GM19023 (cell line): ENCODE data around the gene HPCAL1.

ENCODE experiments used
- ATAC-seq: cut with Tn5 transposase; IDR thresholded peaks from one replicate; pipeline ENCODE4 v1.9.1; 2021; ENCODE audit warnings: mild to moderate bottlenecking, moderate library complexity; ENCODE audit not compliant: unreplicated experiment

Gene HPCAL1

DNA sequence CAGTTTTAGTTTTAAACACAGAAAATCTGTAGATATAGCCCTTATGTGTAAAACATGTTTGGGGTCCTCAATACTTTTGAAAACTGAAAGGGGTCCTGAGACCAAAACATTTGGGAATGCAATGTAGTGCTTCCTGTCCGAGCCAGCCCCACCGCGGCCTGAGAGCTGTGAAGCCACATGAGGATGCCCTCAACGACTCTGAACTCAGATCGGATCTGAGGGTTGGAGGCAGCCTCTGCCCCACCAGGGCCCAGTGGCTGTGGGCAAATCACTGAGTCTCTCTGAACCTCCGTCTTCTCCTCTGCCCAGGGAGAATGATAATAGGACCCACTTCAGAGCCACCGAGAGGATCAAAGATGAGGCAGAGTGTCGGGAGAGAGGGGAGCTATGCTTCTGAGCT lies 33.4 kb upstream of the HPCAL1 start:
- ATAC-seq = no peak

- ATAC-seq = no peak
These were observed 32.7 kb upstream of the HPCAL1 start for GRCh38 chr2:10269711-10270610.

GRCh38 chr2:10271509-10271908 lies 31.2 kb upstream of the HPCAL1 start:
- ATAC-seq = no peak

DNA sequence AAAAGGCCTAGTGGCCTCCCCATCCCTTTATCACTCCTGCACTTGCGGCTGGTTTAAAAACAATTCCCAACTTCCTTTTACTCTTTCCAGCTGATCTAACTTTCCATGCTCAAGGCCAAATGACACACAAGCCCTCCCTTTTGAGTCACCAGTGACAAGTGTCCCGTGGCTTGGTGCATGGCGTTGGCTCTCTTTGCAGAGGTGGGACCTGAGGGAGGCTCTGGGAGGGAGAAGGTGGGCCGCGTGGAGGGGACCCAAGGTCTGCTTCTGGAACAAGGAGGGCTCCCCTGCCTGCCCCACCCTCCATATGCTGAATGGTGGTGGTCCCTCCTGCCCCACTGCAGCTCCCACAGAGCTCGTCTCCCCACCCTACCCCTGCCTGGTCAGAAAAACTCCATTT lies 30.8 kb upstream of the HPCAL1 start:
- no peak for ATAC-seq

DNA sequence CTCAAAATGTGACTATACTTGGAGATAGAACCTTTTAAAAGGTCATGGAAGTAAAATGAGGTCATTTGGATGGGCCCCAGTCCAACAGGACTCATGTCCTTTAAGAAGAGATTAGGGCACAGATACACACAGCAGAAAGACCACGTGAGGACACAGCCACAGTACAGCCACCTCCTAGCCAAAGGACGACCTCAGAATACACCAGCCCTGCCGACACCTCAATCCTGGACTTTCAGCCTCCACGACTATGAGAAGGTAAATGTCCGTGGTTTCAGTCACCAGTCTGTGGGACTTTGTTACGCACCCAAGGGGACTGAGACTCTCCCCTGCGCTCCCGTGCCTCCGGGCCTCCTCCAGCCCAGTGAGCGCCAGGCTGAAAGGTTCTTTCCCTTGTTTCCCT lies 30.2 kb upstream of the HPCAL1 start:
- no peak for ATAC-seq

GRCh38 chr2:10273215-10274175 lies 29.2 kb upstream of the HPCAL1 start:
- no peak for ATAC-seq

GRCh38 chr2:10274376-10274775 lies 28.3 kb upstream of the HPCAL1 start:
- ATAC-seq = no peak

DNA sequence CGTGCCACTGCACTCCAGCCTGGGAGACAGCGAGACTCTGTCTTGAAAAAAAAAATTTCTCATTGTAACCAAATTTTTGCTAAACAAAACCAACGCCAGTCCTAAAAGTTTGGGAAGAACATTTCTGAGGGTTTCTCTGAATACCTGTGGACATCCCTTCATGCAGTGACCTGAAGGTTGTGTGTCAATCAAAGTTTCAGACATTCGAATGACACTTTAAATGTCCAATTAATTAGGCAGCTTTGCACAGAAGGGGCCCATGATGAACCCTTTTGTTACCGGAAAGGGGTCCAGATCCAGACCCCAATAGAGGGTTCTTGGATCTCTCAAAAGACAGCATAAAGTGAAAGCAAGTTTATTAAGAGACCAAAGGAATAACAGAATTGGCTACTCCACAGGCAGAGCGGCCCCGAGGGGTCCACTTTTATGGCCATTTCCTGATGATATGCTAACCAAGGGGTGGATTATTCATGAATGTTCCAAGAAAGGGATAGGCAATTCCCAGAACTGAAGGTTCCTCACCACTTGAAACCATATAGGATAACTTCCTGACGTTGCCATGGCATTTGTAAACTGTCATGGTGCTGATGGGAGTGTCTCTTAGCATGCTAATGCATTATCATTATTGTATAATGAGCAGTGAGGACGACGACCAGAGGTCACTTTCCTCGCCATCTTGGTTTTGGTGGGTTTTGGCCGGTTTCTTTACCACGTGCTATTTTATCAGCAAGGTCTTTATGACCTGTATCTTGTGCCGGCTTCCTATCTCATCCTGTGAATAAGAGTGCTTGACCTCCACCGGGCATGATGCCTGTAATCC lies 27.5 kb upstream of the HPCAL1 start:
- no peak for ATAC-seq

DNA sequence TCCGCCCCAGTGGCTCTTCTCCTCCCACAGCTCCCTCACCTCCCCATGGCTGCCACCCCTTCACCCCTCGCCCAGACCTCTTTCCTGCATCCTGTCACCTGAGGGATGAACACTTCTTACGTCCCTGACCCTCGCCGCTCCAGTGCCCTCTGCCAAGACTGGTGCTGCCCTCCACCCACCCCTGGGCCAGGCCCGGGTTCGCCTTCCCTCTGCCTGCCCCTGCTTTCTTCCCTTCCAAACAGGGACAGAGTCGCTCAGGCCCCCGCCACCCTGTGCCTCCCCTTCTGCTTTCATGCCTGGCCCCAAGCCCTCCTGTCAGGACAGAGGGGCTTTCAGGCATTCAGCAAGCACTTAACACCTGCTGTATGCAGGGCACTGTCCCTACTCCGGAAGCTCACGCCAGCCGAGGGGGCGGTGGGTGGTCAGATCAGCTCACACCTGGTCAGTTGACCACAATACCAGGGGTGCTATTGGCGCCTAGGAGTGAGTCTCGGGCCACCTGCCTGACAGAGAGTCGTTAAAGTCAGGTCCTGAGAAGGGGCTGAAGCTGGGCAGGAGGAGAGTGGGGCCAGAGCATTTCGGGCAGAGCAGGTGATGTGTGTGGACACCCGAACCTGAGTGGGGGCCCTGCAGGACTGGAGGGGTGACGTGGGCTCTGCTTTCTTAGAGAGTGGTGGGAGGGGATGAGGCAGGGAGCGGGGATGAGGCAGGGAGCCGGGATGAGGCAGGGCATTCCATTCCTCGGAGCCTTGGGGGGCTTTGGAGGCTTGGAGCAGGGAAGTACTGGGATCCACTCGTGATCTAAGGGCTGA lies 26.0 kb upstream of the HPCAL1 start:
- no peak for ATAC-seq

GRCh38 chr2:10277293-10278028 lies 25.2 kb upstream of the HPCAL1 start:
- ATAC-seq = no peak

DNA sequence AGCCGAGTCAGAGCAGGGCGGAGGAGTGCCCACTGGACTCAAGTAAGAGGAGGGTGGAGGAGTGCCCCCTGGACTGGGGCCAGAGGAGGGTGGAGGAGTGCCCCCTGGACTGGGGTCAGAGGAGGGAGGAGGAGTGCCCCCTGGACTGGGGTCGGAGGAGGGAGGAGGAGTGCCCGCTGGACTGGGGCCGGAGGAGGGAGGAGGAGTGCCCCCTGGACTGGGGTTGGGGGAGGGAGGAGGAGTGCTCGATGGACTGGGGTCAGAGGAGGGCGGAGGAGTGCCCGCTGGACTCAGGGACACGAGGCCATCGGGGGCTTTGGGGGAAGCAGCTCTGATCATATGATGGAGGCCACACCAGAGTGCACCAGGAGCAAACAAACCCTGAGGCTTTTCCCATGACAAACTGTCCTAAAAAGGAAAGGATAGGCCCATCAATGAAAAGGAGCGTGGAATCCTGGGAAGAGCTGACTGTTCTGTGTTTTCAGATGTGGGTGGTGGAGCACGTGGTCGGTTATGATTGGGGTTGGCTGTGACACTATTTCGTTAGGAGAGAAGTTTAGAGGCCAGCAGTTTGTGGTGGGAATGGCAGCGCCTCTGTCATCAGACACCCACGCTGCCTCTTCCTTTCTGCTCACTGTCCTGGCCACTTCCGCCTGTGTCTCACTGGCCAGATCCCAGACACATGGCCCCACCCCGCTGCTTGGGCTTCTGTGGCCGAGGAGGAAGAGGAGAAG lies 24.5 kb upstream of the HPCAL1 start:
- ATAC-seq = no peak

DNA sequence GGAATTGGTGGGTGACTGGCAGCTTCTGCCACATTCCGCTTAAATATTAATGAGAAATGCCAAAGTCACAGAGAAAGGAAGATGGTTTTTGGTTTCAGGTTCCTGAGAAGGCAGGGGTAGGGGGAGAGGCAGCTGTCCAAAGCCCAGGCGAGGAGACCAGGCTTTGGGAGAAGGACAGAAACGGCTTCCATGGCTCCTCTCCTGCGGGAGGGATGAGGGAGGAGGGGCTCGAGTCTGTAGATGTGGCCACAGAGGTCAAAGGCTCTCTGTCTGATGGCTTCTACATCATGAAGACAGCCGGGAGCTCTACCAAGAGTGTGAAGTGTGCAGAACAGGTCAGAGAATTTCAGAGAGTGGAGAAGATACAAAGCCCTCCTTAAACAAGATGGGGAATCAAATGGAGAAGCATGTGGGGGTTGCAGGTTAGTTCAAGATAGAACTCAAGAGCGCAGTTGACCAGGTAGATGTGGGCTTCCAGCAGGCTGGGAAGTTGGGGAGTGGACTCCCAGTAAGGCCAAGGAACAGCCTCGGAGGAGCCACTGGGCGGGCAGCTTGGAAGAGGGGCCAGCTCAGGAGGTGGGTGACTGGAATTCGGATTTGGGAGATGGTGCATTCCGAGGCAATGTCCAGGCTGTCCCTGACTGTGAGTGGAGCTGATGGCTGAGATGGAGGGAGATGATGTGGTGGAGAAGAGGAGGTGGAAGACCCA lies 23.8 kb upstream of the HPCAL1 start:
- no peak for ATAC-seq

GRCh38 chr2:10279472-10279870 lies 23.2 kb upstream of the HPCAL1 start:
- ATAC-seq = no peak

GRCh38 chr2:10279946-10280463 lies 22.7 kb upstream of the HPCAL1 start:
- ATAC-seq = no peak

DNA sequence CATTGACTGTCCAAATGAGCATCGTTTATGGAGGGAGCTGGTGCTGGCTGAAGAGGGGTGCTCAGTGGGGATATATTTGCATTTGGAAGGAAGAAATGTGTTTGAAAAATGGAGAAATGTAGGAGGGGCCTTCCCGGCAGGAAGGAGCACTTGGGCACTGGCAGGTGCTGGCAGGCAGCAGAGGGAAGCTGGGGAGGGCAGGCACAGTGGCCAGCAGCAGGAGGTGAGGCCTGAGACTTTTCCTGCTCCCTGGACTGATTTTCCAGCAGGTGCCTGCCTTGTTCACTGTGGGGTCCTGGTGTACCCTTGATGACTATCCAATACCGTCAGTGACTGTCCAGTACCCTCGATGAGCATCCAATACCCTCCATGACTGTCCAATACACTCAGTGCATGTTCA lies 20.8 kb upstream of the HPCAL1 start:
- no peak for ATAC-seq

- ATAC-seq = no peak
These were observed 20.0 kb upstream of the HPCAL1 start for GRCh38 chr2:10282611-10283105.
